GM21737 (cell line): ENCODE measurements around the gene ADCY9.

Experiments
- ATAC-seq: cut with Tn5 transposase; IDR thresholded peaks from one replicate; pipeline ENCODE4 v1.9.1; 2021; ENCODE audit warnings: mild to moderate bottlenecking, moderate library complexity; ENCODE audit not compliant: unreplicated experiment

ADCY9 gene

GRCh38 chr16:4123616-4124300 is 7.5 kb upstream of the ADCY9 start:
- no peak for ATAC-seq

- no peak for ATAC-seq
These were observed 3.9 kb upstream of the ADCY9 start for GRCh38 chr16:4120176-4120575.

GRCh38 chr16:4117250-4117578 is 972 bp upstream of the ADCY9 start:
- ATAC-seq: no peak

DNA sequence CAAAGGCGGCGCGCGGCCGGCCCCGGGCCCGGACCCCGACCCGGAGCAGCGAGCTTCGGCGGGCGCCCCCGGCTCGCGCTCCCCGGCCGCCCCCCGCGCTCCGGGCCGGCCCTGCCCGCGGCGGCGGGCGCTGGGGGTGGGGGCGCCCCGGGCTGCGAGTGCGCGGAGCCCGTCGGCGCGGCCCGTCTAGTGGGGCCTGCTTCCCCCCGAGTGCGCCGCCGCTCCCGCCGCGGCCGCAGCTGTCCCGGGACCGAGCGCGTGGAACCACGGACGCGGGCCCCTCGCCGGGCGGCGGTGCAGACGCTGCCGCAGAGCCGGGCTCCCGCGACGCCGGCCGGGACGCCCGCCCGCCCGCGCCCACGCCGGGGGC is 308 bp downstream of the ADCY9 start:
- peak; percentile 12 for ATAC-seq

- peak; percentile 23 for ATAC-seq
These were observed 863 bp downstream of the ADCY9 start for GRCh38 chr16:4115209-4115948.

DNA sequence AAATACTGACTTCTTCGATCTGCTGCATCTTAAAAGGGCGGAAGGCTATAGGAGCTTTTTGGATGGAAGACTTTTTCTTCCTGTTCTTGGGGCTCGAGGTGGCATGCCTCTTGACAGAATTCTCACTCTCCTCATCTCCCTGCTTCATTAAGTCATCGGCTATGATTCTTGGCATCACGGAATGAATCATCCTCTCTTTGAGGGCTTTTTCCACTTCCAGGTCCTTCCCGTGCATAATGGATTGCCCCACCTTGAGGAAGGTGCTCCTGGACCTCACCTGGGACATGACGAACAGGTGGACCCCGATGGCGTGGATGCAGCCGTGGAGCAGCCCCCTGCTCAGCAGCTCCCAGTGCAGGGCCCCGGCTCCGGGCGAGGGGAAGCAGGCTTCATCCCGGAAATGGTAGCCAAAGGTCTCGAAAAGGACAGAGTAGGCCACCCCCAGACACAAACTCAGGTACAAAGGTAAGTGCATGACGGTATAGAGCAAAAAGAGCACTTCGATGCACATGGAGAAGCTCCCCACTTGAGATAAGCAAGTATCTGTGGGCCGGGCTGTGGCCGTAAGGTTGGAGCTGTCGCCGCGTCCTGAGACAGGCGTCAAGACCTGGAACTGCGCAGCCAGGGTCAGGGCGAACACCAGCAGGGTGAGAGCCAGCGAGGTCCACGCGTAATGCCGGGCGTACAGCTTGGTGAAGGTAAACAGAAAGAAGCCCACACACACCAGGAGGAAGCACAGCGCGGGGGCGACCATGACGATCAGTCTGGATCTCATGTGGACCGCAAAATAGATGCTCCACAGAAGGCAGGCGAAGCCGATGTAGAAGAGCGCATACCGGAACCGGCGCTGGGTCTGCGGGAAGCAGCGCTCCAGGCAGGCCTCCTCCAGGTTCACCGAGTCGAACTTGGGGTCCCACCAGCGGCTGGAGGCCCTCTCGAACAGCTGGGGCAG is 1.7 kb downstream of the ADCY9 start:
- ATAC-seq: no peak

DNA sequence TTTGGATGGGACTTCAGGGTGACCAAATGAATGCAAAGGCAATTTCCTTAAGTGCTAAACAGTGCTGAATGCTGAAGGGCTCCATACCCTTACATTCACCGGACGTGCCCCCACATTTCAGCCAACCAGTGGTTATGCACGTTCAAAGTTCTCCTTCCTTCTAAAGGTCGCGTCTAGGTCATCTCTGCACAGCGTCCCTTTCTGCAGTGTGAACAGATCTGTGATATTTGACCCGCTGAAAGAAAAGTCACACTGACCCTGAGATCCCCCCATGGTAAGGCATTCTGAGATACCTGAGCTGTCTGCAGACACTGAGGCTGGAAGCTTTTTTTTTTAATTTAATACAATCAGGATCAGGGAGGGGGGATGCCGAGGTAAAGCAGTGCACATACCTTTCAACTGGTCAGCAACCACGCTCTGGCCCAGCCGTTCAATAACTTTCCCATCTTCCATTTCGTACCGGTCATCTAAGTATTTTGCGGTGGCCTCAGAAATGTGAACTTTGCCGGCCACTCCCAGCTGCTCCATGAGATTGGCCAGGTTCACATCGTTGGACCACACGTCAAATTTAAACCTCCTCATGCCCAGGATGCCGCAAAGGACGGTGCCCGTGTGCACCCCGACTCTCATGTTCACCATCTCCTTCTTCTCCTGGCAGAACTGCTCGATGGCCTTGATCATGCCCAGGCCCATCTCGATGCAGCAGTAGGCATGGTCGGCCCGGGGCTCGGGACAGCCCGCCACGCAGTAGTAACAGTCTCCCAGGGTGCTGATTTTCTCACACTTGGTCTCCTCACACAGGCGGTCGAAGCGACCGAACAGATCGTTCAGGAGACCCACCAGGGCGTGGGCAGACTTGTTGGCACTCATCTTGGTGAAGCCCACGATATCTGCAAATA is 2.6 kb downstream of the ADCY9 start:
- no peak for ATAC-seq

GRCh38 chr16:4111748-4112696 is 4.2 kb downstream of the ADCY9 start:
- ATAC-seq: no peak

DNA sequence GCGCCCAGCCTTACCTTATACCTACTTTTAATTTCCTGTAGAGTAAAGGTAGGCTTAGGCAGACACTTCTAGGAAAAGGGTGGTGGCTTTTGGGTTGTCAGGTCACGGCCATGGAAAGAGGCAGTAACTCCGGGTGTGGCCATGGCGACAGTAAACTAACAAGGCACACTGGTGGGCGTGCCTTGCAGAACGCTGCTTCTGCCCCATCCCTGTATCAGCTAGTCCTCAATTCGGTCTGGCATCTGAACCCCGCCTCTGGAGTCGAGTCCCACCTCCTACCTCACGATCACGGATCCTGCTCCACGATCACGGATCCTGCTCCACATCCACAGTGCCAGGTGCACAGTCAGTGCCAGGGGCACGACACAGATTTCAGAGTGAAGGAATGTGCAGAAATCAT is 5.6 kb downstream of the ADCY9 start:
- no peak for ATAC-seq

GRCh38 chr16:4110065-4110464 is 6.2 kb downstream of the ADCY9 start:
- no peak for ATAC-seq

- ATAC-seq: no peak
These were observed 6.9 kb downstream of the ADCY9 start for GRCh38 chr16:4109250-4109736.

- no peak for ATAC-seq
These were observed 9.7 kb downstream of the ADCY9 start for GRCh38 chr16:4106516-4106915.

DNA sequence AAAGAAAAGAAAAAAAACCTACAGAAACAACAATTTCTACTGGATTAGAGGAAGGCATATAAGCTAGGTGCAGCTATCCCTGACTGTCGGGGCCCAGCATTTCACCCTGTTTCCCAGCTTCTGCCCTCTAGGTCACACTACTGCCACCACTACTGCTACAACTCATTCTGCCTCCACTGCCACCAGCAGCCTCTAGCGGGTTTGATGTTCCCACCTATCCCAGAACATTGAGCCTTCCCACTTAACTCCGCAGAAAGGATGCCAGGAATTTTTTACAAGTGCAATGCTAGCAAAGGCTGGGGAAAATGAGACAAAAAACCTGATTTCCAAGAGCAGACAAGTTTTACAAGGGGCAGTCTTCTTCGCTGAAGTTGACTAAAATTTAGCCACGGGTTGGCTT is 10.4 kb downstream of the ADCY9 start:
- ATAC-seq: no peak

- no peak for ATAC-seq
These were observed 12.5 kb downstream of the ADCY9 start for GRCh38 chr16:4103745-4104144.

DNA sequence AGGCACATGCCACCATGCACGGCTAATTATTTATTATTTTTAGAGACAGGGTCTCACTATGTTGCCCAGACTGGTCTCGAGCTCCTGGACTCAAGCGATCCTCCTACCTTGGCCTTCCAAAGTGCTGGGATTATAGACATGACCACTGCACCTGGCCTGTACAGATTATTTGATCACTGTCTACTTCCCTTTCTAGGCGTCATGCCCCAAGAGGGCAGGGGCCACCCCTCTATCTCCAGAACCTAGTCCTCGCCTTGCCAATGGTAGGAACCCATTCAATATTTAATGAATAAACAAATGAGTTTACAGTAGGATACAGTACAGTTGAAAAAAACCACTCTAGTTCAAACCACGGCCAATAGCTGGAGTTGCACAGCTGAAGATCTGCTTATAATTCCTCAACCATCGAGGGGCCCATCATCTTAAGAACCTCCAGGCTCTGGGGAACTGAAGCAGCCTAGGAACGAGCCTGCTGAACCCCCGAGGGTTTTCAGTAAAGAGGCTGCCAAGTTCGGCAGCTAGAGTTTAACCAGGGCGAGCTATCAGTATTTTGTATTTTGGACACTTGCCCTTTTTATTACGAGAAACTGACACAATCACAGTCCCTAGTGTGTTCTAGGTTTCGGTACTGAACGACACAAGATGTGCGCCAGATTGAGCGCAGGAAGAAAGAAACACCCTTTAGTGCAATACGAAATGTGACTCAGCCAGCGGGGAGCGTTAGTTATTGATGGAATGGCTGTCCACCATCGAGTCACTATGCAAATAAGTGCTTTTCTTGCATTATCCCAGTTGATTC is 14.6 kb downstream of the ADCY9 start:
- ATAC-seq: no peak

- ATAC-seq: no peak
These were observed 17.7 kb downstream of the ADCY9 start for GRCh38 chr16:4098501-4098900.

DNA sequence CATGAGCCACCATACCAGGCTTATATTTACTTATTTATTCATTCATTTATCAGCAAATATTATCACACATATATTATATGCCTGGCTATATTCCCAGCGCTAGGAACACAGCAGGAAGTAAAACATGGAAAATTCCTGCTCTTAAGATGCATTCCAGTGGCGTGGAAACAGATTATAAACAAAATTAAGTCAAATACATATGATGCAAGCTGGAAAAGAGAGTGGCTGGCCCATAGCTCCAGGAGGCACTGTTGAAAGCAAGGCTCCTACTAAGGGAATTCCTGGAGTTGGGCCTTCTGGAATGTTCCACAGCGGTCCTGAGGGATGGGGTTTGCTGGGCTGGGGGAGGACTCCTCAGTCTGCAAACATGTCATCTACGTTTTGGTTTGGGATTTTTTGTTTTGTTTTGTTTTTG is 18.4 kb downstream of the ADCY9 start:
- no peak for ATAC-seq

- no peak for ATAC-seq
These were observed 19.7 kb downstream of the ADCY9 start for GRCh38 chr16:4096509-4096908.
